Measurements from ENCODE around the gene KCTD17.

KCTD17 gene

GRCh38 chr22:37075822-37076433 lies 24.4 kb downstream of the KCTD17 start:
- Histone ChIP-seq H3K36me3 (ENCODE audit: control insufficient read depth in 1 of 2, insufficient read depth in 2 of 2, low read length in 2 of 2) (no peaks in the 10 kb centered on the region), H3K27ac (ENCODE audit: low read depth, low read length) (no peak overlapping the region), H3K9me3 (ENCODE audit: control insufficient read depth in 1 of 2, low read length in 2 of 2) (no peaks in the 10 kb centered on the region), H3K4me3 (ENCODE audit: low read depth in 1 of 2, low read length in 2 of 2) (no peak overlapping the region), H3K9ac (ENCODE audit: low read depth in 1 of 2, low read length in 2 of 2) (no peak overlapping the region), H3K27me3 (ENCODE audit: control insufficient read depth in 1 of 2, insufficient read depth in 2 of 2, low read length in 2 of 2) (peaks cover 0 to 16% of the 10 kb centered on the region in 2 donors), H3K4me1 (ENCODE audit: control insufficient read depth in 1 of 2, insufficient read depth in 2 of 2, low read length in 2 of 2) (peaks cover 0 to 11% of the 10 kb centered on the region in 2 donors)

DNA sequence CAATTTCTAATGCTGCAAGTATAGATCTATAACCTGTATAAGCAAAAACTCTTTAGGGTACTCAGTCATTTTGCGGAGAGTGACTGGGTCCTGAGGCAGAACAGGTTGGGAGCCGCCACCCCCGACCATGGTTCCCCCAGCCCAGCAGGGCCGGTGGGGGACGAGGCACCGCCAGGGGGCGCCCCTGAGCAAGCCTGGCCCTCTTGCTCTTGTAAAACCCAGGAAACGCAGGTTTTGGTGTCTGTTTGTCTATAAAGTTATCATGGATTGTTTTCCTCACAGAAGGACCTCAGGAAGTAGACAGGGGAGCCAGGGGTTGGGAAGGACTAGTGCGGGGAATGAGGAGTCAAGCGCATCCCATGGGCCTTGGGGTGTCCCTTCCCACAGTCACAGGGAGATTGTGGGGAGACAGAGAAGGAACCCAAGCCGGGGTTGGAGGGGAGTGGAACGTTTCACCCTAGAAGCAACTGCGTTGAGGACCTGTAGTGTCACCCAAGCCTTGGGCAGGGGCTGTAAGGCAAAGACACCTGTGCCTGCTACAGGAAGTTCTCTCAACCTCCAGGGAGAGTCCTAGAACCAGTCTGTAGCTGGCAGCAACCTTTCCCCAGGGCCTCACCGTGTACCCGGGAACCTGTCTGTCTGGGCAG lies 26.4 kb downstream of the KCTD17 start:
- H3K27ac ChIP-seq (ENCODE audit: low read depth, low read length), result no peak overlapping the region
- peaks cover 0 to 16% of the 10 kb centered on the region in 2 donors for H3K27me3 ChIP-seq (ENCODE audit: control insufficient read depth in 1 of 2, insufficient read depth in 2 of 2, low read length in 2 of 2)
- no peaks in the 10 kb centered on the region for H3K36me3 ChIP-seq (ENCODE audit: control insufficient read depth in 1 of 2, insufficient read depth in 2 of 2, low read length in 2 of 2)
- H3K9me3 ChIP-seq (ENCODE audit: control insufficient read depth in 1 of 2, low read length in 2 of 2), result no peaks in the 10 kb centered on the region
- no peak overlapping the region for H3K9ac ChIP-seq (ENCODE audit: low read depth in 1 of 2, low read length in 2 of 2)
- H3K4me3 ChIP-seq (ENCODE audit: low read depth in 1 of 2, low read length in 2 of 2), result no peak overlapping the region
- peaks cover 0 to 11% of the 10 kb centered on the region in 2 donors for H3K4me1 ChIP-seq (ENCODE audit: control insufficient read depth in 1 of 2, insufficient read depth in 2 of 2, low read length in 2 of 2)

DNA sequence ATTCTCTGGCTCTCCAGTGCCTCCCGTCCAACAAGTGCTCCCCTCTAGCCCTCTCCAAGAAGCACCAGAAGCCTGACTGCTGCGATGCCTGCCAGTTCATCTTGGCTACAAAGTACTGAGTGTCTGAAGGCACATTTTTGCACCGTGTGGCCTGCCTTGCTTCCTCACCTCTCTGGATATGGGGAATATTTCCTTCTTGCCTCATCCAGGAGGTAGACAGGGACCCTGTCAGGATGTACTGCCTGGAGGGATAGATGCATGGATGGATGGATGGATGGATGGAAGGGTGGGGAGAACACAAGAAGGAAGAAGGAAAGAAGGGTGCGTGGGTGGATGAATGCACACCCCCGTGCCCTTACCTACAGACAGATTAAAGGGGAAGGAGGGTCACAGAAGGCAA lies 27.6 kb downstream of the KCTD17 start:
- Histone ChIP-seq H3K9me3 (ENCODE audit: control insufficient read depth in 1 of 2, low read length in 2 of 2) (no peaks in the 10 kb centered on the region), H3K27me3 (ENCODE audit: control insufficient read depth in 1 of 2, insufficient read depth in 2 of 2, low read length in 2 of 2) (peaks cover 0 to 16% of the 10 kb centered on the region in 2 donors), H3K4me3 (ENCODE audit: low read depth in 1 of 2, low read length in 2 of 2) (no peak overlapping the region), H3K9ac (ENCODE audit: low read depth in 1 of 2, low read length in 2 of 2) (no peak overlapping the region), H3K36me3 (ENCODE audit: control insufficient read depth in 1 of 2, insufficient read depth in 2 of 2, low read length in 2 of 2) (no peaks in the 10 kb centered on the region), H3K27ac (ENCODE audit: low read depth, low read length) (no peak overlapping the region), H3K4me1 (ENCODE audit: control insufficient read depth in 1 of 2, insufficient read depth in 2 of 2, low read length in 2 of 2) (peaks cover 0 to 11% of the 10 kb centered on the region in 2 donors)

- Histone ChIP-seq H3K4me1 (ENCODE audit: control insufficient read depth in 1 of 2, insufficient read depth in 2 of 2, low read length in 2 of 2) (peaks cover 0 to 11% of the 10 kb centered on the region in 2 donors), H3K27me3 (ENCODE audit: control insufficient read depth in 1 of 2, insufficient read depth in 2 of 2, low read length in 2 of 2) (peaks cover 0 to 11% of the 10 kb centered on the region in 2 donors), H3K4me3 (ENCODE audit: low read depth in 1 of 2, low read length in 2 of 2) (no peak overlapping the region), H3K9me3 (ENCODE audit: control insufficient read depth in 1 of 2, low read length in 2 of 2) (no peaks in the 10 kb centered on the region), H3K36me3 (ENCODE audit: control insufficient read depth in 1 of 2, insufficient read depth in 2 of 2, low read length in 2 of 2) (no peaks in the 10 kb centered on the region), H3K27ac (ENCODE audit: low read depth, low read length) (no peak overlapping the region), H3K9ac (ENCODE audit: low read depth in 1 of 2, low read length in 2 of 2) (no peak overlapping the region)
Observed at GRCh38 chr22:37079668-37080171, 28.2 kb downstream of the KCTD17 start.

- Histone ChIP-seq H3K36me3 (ENCODE audit: control insufficient read depth in 1 of 2, insufficient read depth in 2 of 2, low read length in 2 of 2) (no peaks in the 10 kb centered on the region), H3K9me3 (ENCODE audit: control insufficient read depth in 1 of 2, low read length in 2 of 2) (no peaks in the 10 kb centered on the region), H3K9ac (ENCODE audit: low read depth in 1 of 2, low read length in 2 of 2) (no peak overlapping the region), H3K4me1 (ENCODE audit: control insufficient read depth in 1 of 2, insufficient read depth in 2 of 2, low read length in 2 of 2) (peaks cover 0 to 11% of the 10 kb centered on the region in 2 donors), H3K27ac (ENCODE audit: low read depth, low read length) (no peak overlapping the region), H3K4me3 (ENCODE audit: low read depth in 1 of 2, low read length in 2 of 2) (no peak overlapping the region), H3K27me3 (ENCODE audit: control insufficient read depth in 1 of 2, insufficient read depth in 2 of 2, low read length in 2 of 2) (peaks cover 0 to 5% of the 10 kb centered on the region in 2 donors)
Observed at GRCh38 chr22:37080438-37080837, 28.9 kb downstream of the KCTD17 start.

- H3K9ac ChIP-seq (ENCODE audit: low read depth in 1 of 2, low read length in 2 of 2), result no peak overlapping the region
- H3K27me3 ChIP-seq (ENCODE audit: control insufficient read depth in 1 of 2, insufficient read depth in 2 of 2, low read length in 2 of 2), result peaks cover 0 to 5% of the 10 kb centered on the region in 2 donors
- H3K4me1 ChIP-seq (ENCODE audit: control insufficient read depth in 1 of 2, insufficient read depth in 2 of 2, low read length in 2 of 2), result peaks cover 0 to 11% of the 10 kb centered on the region in 2 donors
- no peaks in the 10 kb centered on the region for H3K36me3 ChIP-seq (ENCODE audit: control insufficient read depth in 1 of 2, insufficient read depth in 2 of 2, low read length in 2 of 2)
- H3K27ac ChIP-seq (ENCODE audit: low read depth, low read length), result no peak overlapping the region
- H3K9me3 ChIP-seq (ENCODE audit: control insufficient read depth in 1 of 2, low read length in 2 of 2), result no peaks in the 10 kb centered on the region
- H3K4me3 ChIP-seq (ENCODE audit: low read depth in 1 of 2, low read length in 2 of 2), result no peak overlapping the region
Observed at GRCh38 chr22:37080838-37081237, 29.3 kb downstream of the KCTD17 start.

- Histone ChIP-seq H3K9me3 (ENCODE audit: control insufficient read depth in 1 of 2, low read length in 2 of 2) (no peaks in the 10 kb centered on the region), H3K4me1 (ENCODE audit: control insufficient read depth in 1 of 2, insufficient read depth in 2 of 2, low read length in 2 of 2) (peaks cover 0 to 11% of the 10 kb centered on the region in 2 donors), H3K27ac (ENCODE audit: low read depth, low read length) (no peak overlapping the region), H3K9ac (ENCODE audit: low read depth in 1 of 2, low read length in 2 of 2) (no peak overlapping the region), H3K27me3 (ENCODE audit: control insufficient read depth in 1 of 2, insufficient read depth in 2 of 2, low read length in 2 of 2) (no peaks in the 10 kb centered on the region), H3K4me3 (ENCODE audit: low read depth in 1 of 2, low read length in 2 of 2) (no peak overlapping the region), H3K36me3 (ENCODE audit: control insufficient read depth in 1 of 2, insufficient read depth in 2 of 2, low read length in 2 of 2) (no peaks in the 10 kb centered on the region)
Observed at GRCh38 chr22:37082251-37082873, 30.8 kb downstream of the KCTD17 start.

DNA sequence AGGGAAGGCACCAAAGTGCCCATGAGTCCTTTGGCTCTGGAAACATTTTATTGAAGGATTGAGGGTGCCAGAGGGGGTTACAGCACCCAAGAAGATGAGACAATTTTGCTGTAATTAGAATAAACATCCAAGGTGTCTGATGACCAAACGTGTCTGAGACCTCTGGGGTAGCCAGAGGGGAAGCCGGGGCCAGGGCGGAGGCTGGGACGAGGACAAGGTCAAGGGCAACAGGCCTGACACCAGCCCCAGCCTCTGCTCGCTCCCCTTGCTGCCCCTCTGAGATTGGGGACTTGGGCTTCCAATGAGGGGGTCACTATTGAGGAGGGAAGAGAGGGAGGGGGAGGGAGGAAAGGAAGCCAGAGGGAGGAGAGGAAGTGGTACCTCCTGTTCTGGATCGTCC lies 32.4 kb downstream of the KCTD17 start:
- Histone ChIP-seq H3K9me3 (ENCODE audit: control insufficient read depth in 1 of 2, low read length in 2 of 2) (no peaks in the 10 kb centered on the region), H3K4me3 (ENCODE audit: low read depth in 1 of 2, low read length in 2 of 2) (no peak overlapping the region), H3K27ac (ENCODE audit: low read depth, low read length) (no peak overlapping the region), H3K4me1 (ENCODE audit: control insufficient read depth in 1 of 2, insufficient read depth in 2 of 2, low read length in 2 of 2) (peaks cover 1 to 14% of the 10 kb centered on the region in 2 donors), H3K9ac (ENCODE audit: low read depth in 1 of 2, low read length in 2 of 2) (no peak overlapping the region), H3K27me3 (ENCODE audit: control insufficient read depth in 1 of 2, insufficient read depth in 2 of 2, low read length in 2 of 2) (no peaks in the 10 kb centered on the region), H3K36me3 (ENCODE audit: control insufficient read depth in 1 of 2, insufficient read depth in 2 of 2, low read length in 2 of 2) (no peaks in the 10 kb centered on the region)

DNA sequence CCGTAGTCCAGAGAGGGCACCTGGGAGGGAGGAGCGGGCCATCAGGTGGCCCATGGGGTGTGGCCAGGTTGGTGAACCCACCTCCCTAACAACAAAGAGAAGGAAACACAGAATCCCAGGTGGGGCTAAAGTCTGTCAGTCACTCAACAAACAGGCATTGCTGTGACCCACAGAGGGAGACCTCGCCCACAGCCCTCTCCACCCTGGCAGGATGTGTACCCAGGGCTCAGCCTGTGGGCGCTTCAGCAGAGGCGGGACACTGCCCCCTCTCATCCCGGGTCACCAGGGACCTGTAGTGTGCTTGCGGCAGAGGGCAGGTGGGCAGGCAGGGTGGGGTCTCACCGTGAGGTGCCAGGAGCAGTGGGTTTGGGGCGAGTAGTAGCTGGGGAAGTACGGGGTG lies 32.8 kb downstream of the KCTD17 start:
- H3K27me3 ChIP-seq (ENCODE audit: control insufficient read depth in 1 of 2, insufficient read depth in 2 of 2, low read length in 2 of 2), result no peaks in the 10 kb centered on the region
- H3K36me3 ChIP-seq (ENCODE audit: control insufficient read depth in 1 of 2, insufficient read depth in 2 of 2, low read length in 2 of 2), result no peaks in the 10 kb centered on the region

GRCh38 chr22:37086184-37086583 lies 34.6 kb downstream of the KCTD17 start:
- H3K9ac ChIP-seq (ENCODE audit: low read depth in 1 of 2, low read length in 2 of 2), result no peak overlapping the region
- peaks cover 5 to 8% of the 10 kb centered on the region in 2 donors for H3K4me1 ChIP-seq (ENCODE audit: control insufficient read depth in 1 of 2, insufficient read depth in 2 of 2, low read length in 2 of 2)
- H3K4me3 ChIP-seq (ENCODE audit: low read depth in 1 of 2, low read length in 2 of 2), result no peak overlapping the region
- H3K27me3 ChIP-seq (ENCODE audit: control insufficient read depth in 1 of 2, insufficient read depth in 2 of 2, low read length in 2 of 2), result no peaks in the 10 kb centered on the region
- no peaks in the 10 kb centered on the region for H3K36me3 ChIP-seq (ENCODE audit: control insufficient read depth in 1 of 2, insufficient read depth in 2 of 2, low read length in 2 of 2)
- H3K27ac ChIP-seq (ENCODE audit: low read depth, low read length), result no peak overlapping the region
- no peaks in the 10 kb centered on the region for H3K9me3 ChIP-seq (ENCODE audit: control insufficient read depth in 1 of 2, low read length in 2 of 2)

More for the DNA sequence above, 32.8 kb downstream of the KCTD17 start:
- Histone ChIP-seq H3K4me1 (ENCODE audit: control insufficient read depth in 1 of 2, insufficient read depth in 2 of 2, low read length in 2 of 2) (peaks cover 5 to 15% of the 10 kb centered on the region in 2 donors), H3K9me3 (ENCODE audit: control insufficient read depth in 1 of 2, low read length in 2 of 2) (no peaks in the 10 kb centered on the region), H3K27ac (ENCODE audit: low read depth, low read length) (no peak overlapping the region), H3K9ac (ENCODE audit: low read depth in 1 of 2, low read length in 2 of 2) (no peak overlapping the region), H3K4me3 (ENCODE audit: low read depth in 1 of 2, low read length in 2 of 2) (no peak overlapping the region)
